GM06990 (cell line): Measurements from ENCODE around the gene EXD3.

Source experiments
- DNase-seq: peaks from one replicate; pipeline ENCODE4 v3.0.0-alpha.2; 2011; ENCODE audit not compliant: insufficient read length; ENCODE audit errors: extremely low read depth
- H3K27me3 ChIP-seq: replicated peaks from 2 replicates; pipeline ENCODE4 v1.6.0; 2011; ENCODE audit warnings: low read length; ENCODE audit not compliant: control insufficient read depth, insufficient read depth
- H3K36me3 ChIP-seq: 2 replicates; pipeline ENCODE4 v1.5.1; 2011; ENCODE audit warnings: low read length; ENCODE audit not compliant: control insufficient read depth, insufficient read depth
- H3K4me3 ChIP-seq: replicated peaks from 2 replicates; pipeline ENCODE4 v1.5.1; 2011; ENCODE audit warnings: low read depth, mild to moderate bottlenecking, control low read depth, low read length
- TF ChIP-seq, protein P1 (sequence below): IDR thresholded peaks from 2 replicates; pipeline ENCODE4 v1.5.1; 2011; ENCODE audit warnings: low read length, control low read depth, mild to moderate bottlenecking, inconsistent platforms; ENCODE audit not compliant: insufficient read depth, poor library complexity, severe bottlenecking

The EXD3 gene

DNA sequence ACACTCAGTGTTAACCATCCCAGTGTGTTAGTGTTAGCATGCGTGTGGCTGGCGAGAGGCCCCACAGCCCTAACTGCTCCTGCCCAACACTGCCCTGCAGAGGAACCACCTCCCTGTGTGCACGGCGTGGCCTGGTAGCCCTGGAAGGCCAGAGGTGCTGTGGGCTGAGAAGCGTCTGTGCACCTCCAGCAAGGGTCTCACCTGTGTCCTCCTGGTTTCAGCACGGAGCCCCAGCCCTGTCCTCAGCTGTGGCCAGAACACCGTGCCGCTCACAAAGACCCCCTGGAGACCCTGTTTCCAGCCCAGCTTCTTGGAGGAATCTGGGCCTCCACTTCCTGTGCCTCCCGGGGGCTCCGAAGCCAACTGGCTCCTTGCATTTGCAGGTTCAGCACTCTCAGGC is 64.8 kb downstream of the EXD3 start:
- TF ChIP-seq, protein P1, sequence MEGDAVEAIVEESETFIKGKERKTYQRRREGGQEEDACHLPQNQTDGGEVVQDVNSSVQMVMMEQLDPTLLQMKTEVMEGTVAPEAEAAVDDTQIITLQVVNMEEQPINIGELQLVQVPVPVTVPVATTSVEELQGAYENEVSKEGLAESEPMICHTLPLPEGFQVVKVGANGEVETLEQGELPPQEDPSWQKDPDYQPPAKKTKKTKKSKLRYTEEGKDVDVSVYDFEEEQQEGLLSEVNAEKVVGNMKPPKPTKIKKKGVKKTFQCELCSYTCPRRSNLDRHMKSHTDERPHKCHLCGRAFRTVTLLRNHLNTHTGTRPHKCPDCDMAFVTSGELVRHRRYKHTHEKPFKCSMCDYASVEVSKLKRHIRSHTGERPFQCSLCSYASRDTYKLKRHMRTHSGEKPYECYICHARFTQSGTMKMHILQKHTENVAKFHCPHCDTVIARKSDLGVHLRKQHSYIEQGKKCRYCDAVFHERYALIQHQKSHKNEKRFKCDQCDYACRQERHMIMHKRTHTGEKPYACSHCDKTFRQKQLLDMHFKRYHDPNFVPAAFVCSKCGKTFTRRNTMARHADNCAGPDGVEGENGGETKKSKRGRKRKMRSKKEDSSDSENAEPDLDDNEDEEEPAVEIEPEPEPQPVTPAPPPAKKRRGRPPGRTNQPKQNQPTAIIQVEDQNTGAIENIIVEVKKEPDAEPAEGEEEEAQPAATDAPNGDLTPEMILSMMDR: no peak
- no peaks in the 10 kb centered on the region; the same call in 1 of the 2 replicates for H3K27me3 ChIP-seq
- H3K4me3 ChIP-seq: no peak overlapping the region
- H3K36me3 ChIP-seq: no peaks in the 10 kb centered on the region
- DNase-seq: no peak

- no peaks in the 10 kb centered on the region for H3K36me3 ChIP-seq
- no peak for DNase-seq
- TF ChIP-seq, protein P1: no peak
- no peaks in the 10 kb centered on the region; the same call in 1 of the 2 replicates for H3K27me3 ChIP-seq
- no peak overlapping the region for H3K4me3 ChIP-seq
Measured at GRCh38 chr9:137357166-137357565, 65.8 kb downstream of the EXD3 start.

DNA sequence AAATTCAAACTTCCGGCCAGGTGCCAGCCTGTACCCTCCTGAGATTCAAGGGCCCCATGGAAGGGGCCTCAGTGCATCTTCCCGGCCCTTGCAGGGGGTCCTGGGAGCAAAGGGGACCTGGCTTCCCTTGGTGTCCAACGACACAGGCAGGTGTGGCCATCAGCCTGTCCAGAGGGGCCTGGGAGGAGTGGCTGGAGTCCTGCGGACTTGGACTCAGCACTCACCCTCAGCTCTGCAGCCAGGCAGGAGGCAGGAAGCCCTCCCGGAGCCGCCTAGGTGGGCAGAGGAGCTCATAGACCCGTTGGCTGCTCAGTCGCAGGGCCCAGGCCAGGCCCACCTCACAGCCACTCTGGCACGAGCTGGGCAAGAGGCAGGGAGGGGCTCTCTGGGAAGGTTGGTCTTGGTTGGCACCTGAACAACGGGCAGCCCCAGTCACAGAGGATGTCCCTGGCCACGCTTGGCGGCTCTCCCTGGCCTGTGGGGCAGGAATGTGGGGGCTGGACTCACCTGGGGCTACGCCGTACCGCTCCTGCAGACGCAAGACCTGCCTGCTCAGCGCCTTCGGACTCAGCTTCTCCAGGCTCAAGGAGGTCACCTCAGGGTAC is 67.1 kb downstream of the EXD3 start:
- TF ChIP-seq, protein P1: no peak
- Histone ChIP-seq H3K36me3 (no peaks in the 10 kb centered on the region), H3K27me3 (no peaks in the 10 kb centered on the region; the same call in 1 of the 2 replicates), H3K4me3 (no peak overlapping the region)
- no peak for DNase-seq

- no peaks in the 10 kb centered on the region for H3K27me3 ChIP-seq
- no peak overlapping the region for H3K4me3 ChIP-seq
- TF ChIP-seq, protein P1: no peak
- DNase-seq: no peak
- H3K36me3 ChIP-seq: no peaks in the 10 kb centered on the region
Measured at GRCh38 chr9:137354845-137355760, 67.9 kb downstream of the EXD3 start.

DNA sequence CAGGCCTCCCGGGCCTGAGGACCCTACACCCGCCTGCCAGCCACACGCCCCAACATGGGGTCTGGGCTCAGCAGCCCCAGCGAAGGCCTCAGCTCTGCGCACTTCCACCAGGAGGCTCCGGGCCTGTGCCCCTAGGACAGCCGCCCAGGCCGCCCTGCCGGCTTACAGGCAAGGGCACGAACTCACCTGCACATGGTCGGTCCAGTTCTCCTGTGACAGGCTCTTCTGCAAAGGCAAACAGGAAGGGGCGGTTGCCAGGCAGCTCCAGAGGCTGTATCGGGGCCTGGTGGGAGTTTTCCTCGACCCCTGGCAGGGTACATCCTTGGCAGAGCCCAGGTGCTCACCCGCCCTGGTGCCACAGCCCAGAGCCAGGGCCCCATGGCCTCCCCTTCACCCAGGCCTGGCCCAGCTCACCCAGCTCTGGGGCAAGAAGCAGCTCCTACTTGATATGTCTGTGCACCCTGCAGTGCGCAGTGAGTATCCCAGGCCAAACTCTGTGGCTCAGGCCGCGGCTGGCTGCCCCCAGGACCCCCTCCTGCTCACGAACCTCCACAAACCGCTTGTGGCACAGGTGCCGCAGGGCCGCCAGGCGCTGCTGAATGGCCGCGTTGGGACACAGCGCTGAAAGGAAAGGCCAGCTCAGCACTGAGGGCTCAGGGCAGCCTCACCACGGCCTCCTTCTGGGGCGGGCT is 68.7 kb downstream of the EXD3 start:
- no peak for DNase-seq
- Histone ChIP-seq H3K4me3 (no peak overlapping the region), H3K27me3 (no peaks in the 10 kb centered on the region), H3K36me3 (no peaks in the 10 kb centered on the region)
- TF ChIP-seq, protein P1: no peak
